Right kidney (tissue), 1 donor: ENCODE measurements around the gene LACC1.
A peak's percentile ranks its signal among the peaks of the same experiment; 100 is the strongest.

ENCODE experiments used
- DNase-seq: peaks from one replicate; pipeline ENCODE4 v3.0.0-alpha.2; 2016

Gene LACC1

DNA sequence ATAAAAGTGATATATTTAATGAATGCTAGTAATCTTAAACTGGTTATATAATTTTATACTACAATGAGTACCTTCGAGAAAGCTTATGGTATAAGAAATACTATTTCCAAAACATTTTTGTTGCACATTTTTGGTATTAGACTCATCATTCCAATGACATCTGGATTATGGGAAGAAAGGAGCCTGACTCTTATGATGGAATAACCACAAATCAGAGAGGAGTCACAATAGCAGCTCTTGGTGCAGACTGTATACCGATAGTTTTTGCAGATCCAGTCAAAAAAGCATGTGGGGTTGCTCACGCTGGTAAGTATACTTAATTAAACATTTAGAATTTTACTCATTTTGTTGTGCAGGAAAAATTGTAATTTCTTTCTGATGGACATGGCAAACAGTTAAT lies 3.9 kb downstream of the LACC1 start:
- no peak for DNase-seq

DNA sequence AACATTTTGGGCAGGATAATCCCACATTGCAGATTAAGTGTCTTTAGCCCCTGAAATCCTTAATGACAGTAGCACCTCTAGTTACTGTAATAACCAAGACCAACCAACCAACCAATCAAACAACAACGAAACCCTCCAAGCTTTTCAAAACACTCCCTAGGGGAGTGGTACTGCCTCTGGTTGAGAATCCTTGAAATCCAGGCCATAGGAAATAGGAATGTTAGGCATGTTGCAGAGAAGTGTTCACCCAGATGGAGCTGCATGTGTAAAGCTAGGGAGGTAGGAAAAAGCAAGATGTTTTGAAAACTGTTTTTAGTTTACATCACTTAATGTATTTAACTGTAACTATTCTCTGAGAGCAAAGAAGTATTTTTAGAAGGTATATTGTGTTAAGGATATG lies 4.5 kb downstream of the LACC1 start:
- DNase-seq, result no peak

DNA sequence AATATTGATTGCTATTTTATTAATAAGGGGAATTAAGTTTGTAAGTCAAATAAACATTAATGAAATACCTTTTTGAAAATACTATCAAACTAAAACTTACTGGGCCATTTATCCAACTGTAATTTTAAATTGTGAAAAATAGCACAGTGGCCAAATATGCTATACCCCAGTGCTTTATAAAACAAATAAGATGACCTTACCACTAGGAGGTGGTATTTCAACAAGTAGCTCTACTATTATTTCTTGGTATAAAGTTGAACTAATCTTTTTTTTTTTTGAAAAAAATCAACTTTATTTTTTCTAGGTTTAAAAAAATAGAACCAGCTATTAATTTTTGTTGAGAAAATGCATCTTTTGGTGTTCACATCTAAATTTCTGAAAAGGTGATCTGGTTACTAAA lies 14.7 kb downstream of the LACC1 start:
- no peak for DNase-seq

DNA sequence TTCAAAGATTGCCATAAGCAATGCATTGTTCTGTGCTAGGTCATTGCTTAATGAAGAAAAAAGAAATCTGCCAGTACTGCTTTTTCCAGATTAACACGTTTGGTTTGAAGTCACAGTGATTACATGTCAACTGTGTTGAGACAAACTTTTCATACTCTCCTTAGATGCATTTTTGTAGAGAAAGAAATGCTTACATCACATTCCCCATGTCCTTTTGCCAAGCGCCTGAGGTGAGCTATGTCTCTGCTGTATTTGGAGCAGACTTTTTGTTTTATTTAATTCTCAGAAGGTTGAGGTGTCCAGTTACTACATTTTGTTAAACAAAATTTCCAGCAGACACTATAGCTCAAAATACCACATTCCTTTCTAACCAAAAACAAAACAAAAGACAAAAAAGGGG lies 16.2 kb downstream of the LACC1 start:
- no peak for DNase-seq

DNA sequence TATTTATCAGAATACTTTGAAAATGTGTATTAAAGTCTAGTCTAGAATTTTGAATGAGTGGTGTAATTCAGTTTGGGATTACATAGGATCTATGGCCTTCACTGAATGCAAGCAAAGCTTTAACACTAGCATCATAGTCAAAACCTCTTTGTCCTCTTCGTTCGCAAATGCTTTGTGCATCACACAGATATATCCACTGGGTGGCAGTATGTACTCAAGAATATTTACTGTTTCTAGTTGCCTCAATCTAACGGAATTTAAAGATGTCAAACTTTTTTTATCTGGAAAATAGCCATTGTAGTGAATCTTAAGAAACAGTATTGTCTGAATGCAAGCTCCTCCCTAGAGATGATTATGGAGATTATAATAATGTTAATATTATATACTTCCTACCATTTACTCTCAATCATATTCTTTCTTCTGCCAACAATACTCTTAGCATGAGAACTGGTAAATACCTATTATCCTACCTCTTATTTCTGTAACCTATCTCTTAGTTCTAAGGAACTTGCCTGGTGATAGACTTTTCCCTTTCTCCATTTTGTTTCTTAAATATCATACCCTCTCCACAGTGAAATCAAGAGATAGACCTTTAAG lies 25.8 kb downstream of the LACC1 start:
- peak; percentile 37 for DNase-seq

DNA sequence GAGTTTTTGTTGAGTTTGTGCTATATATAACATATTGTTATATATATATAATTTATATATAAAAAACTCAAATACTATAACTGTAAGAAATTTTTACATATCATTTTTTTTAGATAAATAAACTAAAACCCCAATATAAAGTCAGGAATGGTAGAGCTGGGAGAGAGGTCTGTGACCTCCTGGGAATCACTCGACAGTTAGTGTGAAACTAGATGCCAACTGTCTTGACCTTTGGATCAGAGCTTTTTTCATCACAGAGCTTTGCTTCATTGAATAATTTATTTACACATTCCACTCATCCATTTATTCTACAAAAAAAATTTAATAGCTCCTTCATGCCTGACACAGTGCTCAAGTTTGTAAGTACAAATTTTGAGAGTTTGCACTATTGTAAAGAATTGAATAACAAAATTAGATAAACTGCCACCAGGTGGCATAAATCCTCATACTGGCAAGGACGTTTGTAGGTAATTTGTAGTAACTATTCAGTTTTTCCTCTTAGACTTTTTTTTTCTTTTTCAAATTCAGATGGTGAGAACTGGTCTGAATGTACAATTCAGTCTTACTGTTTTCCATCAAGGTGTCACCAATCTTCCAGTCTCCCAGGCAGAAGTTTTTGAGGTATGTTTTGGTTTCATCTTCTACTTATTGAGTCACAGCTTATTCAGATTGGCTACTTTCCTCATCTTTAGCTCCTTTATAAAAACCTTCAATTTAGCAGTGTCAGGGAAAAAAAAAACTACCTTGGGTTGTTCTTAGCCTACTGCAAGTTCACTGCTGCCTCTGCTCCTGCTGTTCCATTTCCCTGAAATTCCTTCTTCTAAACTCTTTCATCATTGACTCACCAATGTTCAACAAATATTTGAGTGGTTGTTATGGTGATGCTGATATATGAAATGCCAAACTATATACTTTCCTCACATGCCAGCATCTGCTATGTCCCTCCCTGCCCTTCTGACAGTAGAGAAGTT lies 28.7 kb downstream of the LACC1 start:
- peak; percentile 38 for DNase-seq

DNA sequence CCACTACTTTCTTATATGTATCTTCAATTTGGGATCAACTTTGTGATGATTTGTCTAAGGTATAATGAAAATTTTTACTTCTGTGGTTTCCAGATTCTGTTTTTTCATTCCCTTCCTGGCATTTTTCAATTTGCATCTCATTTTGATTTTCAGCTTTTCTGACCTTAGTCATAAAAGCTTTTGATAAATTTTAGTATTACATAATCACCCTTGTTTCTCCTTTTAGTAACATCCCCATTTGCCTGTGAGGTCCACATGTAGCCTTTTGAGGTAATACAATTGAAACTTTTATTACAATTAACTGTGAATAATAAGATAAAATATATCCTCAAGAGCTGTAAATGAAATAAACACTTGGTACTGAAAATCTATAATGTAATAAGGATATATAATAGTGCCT lies 31.2 kb downstream of the LACC1 start:
- DNase-seq, result no peak

DNA sequence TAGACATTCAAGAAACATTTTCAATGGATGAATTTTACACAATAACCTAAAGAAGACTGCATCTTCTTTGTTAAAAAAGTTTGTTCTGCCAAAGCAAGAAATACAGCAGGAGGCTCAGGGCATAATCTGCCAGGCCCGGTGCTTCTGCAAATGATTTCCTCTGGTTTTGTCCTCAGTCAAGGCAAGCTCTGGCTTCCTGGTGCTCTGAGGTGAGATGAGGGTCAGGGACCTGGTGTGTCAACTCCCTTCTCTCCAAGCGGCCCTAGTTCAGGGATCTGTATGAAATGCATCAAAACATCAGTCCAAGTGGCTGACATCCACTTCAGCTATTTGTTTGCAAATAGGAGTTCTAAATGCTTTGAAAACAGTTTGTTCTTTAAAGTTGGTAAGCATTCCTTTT lies 31.6 kb downstream of the LACC1 start:
- no peak for DNase-seq

DNA sequence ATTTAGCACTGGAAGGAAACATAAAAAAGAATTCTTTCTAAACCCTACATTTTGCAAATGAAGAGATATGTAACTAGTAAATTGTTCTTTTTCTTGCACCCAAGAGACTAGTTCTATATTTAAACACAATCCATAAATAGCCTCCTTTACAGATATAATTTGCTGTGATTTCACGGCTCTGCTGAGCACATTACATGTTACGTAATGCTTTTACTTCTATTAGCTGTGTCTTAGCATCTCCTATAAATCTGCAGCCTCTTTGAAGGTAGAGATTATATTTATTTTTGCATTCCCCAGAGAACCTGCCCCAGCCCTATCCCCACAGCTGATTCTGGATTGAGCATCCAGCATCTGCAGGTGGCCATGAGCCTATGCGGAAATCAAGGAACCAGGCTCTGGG lies 32.2 kb downstream of the LACC1 start:
- DNase-seq, result no peak

DNA sequence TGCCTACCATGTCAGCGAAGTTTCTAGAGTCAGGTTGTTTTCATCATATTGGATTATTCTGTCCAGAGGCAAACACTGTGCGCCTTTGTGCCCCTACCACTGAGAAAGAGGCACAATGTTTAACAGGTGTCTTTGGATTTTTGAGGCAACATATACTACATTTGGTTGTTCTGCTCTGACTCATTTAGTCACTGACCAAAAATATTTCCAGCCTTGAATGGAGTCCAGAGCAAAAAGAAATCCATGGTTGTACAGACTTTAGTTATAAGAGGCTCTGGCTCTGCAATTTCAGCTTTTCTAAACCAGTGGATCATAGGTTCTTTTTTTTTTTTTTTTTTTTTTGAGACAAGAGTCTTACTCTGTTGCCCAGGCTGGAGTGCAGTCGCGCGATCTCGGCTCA lies 35.7 kb downstream of the LACC1 start:
- no peak for DNase-seq

DNA sequence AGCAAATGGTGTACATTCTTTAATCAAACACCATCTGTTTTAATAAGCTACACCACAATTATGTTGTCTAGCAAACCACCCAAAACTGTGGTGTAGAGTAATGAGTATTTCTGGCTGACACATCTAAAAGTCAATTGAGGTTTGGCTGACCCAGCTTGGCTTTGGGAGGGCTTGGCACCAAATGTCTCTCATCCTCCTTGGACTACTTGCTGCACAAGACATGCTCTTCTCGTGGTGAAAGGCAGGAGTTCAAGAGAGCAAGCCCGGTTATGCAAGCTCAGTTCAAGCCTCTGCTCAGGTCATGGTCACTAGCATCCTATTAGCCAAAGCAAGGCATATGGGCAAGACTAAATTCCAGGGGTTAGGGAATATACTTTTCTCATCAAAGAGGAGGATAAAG lies 37.1 kb downstream of the LACC1 start:
- no peak for DNase-seq

DNA sequence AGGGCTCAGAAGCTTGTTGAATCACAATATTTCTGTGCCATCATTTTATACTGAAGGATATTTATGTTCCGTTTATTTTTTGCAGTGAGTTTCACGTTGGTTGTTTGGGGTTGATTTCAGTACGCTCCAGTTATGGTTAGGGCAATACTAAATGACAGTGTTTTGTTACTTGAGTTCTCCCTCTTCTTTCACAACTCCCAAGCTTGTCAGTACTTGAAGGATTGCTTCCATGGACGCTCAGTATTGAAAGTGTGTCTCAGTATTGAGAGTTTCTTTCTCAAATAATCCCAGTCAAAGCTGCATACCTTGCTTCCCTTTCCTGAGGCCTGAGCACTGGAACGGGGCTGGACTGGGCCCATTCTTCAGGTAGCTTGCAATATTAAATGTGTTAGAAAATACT lies 38.9 kb downstream of the LACC1 start:
- DNase-seq, result no peak

DNA sequence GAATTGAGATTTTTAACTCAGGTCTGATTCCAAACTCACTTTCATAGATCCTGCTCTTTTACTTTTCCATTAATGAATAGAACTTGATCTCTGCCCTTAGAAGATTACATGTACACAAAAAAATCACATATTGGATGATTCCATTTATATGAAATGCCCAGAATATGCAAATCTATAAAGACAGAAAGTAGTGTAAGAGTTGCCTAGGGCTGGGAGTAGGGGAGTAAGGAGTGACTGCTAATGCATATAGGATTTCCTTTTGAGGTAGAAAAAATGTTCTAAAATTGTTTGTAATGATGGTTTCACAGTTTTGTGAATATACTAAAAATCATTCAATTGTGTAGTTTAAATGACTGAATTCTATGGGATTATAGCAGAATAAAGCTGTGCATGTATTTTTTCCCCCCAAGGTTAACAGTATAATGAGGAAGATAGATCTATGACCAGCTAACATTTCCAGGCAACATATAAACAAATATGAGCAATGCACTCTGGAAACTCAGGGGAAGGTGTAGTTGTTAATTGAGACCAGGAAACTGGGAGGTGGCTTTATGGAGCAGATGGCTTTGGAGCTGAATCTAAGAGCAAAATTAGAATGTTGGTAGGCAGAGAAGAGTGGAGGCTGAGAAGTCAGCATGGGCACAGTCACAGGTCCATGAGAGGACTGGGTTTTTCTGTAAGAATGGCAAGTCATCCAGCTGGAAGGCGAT lies 41.4 kb downstream of the LACC1 start:
- DNase-seq, result no peak

DNA sequence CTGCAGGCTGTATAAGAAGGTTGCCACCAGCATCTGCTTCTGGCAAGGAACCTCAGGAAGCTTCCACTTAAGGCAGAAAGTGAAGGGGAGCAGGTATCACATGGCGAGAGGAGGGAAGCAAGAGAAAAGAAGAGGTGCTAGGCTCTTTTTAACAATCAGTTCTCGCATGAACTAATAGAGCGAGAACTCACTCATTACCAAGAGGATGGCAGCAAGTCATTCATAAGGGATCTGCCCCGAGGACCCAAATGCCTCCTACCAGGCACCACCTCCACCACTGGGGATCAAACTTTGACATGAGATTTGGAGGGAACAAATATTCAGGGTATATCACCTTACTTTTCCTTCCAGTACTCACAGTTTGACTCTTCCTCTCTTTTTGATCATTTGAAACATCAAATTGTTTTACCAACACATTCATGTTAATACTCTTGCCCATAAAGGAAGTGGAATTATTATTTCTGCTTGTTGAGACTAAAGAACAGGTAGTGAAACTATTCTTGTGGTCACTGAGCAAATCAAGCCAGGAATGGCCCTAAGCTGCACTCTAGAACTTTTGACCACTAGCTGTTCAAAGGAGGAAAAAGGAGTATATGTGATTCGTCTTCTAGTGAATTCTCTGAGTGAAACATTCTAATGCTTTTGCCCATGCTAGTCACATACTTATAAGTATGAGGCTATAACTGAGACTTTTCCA lies 45.0 kb downstream of the LACC1 start:
- DNase-seq, result no peak

DNA sequence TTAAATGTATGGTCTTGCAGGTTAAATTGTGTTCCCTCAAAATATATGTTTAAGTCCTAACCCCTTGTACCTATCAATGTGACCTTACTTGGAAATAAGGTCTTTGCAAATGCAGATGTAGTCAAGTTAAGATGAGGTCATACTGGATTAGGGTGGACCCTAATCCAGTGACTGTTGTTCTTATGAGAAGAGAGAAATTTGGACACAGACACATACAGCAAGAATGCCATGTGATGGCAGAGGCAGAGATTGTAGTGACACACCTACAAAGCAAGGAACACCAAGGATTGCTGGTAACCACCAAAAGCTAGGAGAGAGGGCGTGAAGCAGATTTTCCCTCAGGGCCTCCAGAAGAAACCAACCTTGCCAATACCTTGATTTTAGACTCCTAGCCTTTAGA lies 50.2 kb downstream of the LACC1 start:
- no peak for DNase-seq

DNA sequence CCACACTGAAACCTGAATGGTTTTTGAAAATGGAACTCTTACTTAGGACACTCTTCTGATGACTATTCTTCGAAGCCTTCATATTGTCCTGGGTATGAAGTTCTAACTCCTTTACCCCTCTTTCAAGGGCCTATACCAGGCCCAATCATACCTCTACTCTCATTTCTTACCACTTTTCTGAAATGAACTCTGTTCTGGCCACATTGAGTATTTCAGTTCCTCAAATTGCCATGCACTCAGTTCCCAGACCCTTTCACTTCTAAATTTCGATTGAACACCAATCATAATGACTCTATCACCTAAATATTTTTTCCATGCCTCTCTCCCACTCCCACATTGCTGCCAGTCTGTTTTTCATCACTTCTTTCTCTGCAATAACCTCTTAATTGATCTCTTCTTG lies 53.7 kb downstream of the LACC1 start:
- DNase-seq, result no peak

DNA sequence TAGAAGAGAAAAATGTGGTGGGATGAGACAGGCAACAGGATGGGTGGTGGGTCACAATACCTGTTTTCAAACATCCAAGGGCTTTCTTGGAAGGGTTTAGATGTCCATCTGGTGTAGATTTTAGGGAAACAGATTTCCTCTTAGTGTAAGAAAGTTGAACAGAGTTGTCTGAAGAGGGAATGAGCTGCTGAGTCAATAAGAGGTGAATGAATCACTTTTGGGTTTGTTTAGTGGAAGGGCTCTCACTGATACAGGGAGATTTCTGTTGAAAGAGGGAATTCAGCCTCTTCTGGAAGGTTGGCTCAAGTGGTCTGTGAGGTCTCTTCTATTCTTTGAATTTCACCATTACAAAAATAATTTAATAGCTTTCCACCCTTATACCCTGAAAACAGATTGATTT lies 54.6 kb downstream of the LACC1 start:
- no peak for DNase-seq

DNA sequence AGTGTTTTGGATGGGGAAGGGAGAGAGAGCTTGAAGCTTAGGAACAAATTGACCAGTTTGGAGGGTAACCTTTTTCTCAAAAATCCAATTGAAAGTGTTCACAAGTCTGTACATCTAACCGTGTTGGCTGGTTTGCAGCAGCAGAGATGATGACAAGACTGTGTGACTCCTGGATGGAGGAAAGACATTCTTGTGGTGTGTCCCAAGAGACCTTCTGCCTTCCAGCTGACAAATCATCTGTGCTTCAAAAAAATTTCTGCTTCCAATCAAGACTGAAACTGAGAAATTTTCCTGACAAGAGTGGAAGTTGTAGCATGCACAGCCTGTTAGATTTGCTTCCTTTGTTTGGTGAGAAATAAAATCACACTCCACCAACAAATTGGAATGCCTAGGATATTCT lies 56.2 kb downstream of the LACC1 start:
- DNase-seq, result no peak

DNA sequence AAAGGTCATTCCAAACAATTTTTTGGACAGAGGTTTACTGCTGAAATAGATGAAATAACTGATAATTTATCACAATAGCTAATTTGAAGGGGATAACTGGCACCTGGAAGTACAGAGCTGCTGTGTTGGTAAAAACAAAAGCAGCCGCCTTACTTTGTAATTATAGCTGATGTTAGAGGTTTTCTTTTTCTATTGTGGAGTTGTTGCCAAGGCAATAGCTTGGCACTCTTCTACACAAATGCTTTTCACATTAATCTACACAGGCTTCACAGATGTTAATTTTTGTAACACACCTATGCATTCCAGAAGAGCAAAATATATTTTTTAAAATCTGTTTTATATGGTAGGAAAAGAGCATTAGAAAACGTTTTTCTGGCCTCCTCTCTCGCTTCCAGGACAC lies 56.9 kb downstream of the LACC1 start:
- no peak for DNase-seq

DNA sequence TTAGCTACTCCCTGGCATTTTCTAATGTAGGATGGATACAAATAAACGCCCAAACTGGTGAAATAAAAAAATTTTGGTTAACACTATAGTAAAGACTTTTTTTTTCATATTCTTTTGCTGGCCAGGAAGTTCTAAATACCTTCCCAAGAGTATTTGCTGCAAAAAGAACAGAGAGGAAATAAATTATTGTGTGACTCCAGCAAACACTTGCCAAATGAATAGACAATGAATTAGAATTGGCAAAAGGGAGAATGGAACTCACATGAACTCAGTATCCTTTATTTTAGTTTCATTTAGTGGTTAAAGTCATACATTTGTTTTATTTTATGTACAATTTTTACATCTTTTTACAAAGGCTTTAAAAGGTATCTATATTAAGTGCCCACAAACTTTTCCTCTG lies 58.1 kb downstream of the LACC1 start:
- no peak for DNase-seq

DNA sequence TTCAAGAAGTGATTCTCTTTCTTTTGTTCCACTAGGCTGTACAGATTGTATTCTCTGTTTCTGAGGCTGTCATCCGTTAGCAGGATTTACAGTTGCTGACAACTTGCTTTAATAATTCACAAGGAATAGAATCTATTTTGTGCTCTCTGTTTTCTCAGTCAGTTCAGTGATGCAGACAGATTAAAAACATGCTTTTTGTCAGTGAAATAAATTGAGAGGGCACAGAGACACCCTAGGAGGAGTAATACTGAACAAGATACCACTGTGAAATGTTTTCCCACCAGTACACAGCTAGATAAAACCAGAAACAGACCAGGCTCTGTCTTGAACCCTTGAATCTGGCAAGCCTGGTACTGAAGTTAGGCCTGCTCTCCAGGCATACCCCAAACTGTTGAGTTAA lies 58.7 kb downstream of the LACC1 start:
- no peak for DNase-seq

DNA sequence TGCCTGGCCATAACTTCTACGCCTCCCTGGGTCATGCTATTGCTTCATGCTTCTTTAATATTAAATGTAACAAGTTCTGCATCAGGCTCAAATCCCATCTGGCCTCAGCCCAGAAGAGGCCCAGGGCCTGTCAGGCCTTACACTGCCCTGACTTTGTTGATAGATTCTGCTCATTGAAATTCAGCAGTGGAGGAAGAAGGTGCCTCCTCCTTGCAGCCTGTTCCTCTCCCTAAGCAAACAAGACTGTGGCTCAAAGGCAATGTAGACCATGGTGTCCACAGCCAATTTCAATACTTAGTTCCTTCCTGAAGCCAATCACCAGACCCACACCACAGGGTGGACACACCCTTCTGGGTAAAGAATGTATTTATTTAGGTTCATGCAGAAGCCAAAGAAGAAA lies 59.4 kb downstream of the LACC1 start:
- DNase-seq, result no peak

DNA sequence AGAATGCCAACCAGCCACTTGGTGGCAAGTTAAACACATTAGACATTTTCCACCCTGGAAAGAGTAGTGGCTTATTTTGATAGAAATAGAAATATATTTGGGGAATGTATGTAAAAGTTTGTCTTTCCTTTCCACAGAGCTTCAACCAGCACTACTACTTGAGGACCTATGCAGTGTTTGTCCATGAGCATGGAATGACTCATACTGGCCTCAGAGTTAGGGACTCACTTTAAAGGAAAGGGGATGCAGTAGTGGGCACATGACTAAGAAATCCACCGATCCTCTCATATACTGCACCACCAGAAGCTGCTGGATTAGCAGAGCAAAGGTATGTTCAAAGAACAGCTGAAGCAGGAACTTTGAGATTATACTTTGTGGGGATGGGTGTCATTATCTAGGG lies 62.6 kb downstream of the LACC1 start:
- no peak for DNase-seq
